GM12892 (cell line): ENCODE results near the gene SLC7A10.

Experiments used
- POLR2A ChIP-seq: IDR thresholded peaks from 2 replicates; pipeline ENCODE4 v1.6.1; 2011; ENCODE audit warnings: low read depth, low read length, control low read depth
- POLR2AphosphoS5 ChIP-seq: IDR thresholded peaks from 2 replicates; pipeline ENCODE4 v1.6.1; 2011; ENCODE audit warnings: low read depth, low read length, control low read depth

DNA sequence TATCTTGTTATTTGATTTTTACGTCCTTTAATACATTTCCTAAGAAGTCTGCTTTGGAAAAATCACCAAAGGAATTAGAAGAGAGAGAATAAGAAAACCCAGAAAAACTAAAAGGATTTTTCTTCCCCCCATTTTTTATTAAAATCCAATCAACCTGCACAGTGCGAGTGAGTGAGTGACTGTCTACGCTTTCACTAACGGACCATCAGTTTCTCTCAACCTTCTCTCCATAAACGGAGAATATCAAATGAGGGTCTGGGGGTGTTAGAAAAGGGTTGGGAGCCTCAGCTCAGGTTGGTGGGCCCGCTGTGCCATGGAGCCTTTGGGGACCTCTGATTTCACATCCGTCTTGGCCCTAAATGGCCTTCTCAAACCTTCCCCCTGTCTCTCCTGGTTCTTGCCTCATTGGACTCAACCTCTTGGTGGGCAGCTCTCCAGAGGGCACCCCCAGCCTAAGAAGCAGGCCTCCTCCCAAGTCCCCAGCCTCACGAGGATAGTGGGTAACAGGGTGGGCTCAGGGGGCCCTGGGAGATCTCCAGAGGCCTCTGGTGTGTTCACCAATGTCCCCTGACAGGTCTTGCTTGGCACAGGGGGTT, 32.3 kb downstream of the SLC7A10 start:
- TF ChIP-seq POLR2AphosphoS5 (no peak), POLR2A (no peak)
